Esophagus squamous epithelium (tissue), 5 donors: ENCODE data around the gene SMIM41. TPM values are rescaled to one million over a fixed set of nuclear protein-coding genes. Genes with fewer than 3 reads are reported as not detected.
"Not testable (repeated sequence)": the region's sequence is repeated elsewhere in the genome, so short reads cannot be mapped to it uniquely, and the experiment has no call there.

Experiments
- DNase-seq: peaks from one replicate; lab custom pipeline; 2025; lab: John Stamatoyannopoulos, UW
- H3K27ac ChIP-seq, 4 donors: fragments of 200-600 bp; sonication (generic); one replicate each; pipeline ENCODE4 v1.5.1; 2016 to 2019; ENCODE audit warnings: mild to moderate bottlenecking in 1 of 4
- H3K27me3 ChIP-seq, 4 donors: fragments of 200-600 bp; sonication (generic); 1 replicate in 3 of 4; 2 replicates in 1 of 4; pipeline versions ENCODE4 v1.5.1 to v1.6.0; 2017 to 2021; ENCODE audit warnings: antibody characterized with exemption in 1 of 4
- H3K36me3 ChIP-seq, 3 donors: fragments of 200-600 bp; sonication (generic); one replicate each; pipeline ENCODE4 v1.5.1; 2016 to 2019
- H3K4me1 ChIP-seq, 3 donors: fragments of 200-600 bp; sonication (generic); one replicate each; pipeline ENCODE4 v1.5.1; 2017 to 2019
- H3K4me3 ChIP-seq, 4 donors: fragments of 200-600 bp; sonication (generic); 1 replicate in 3 of 4; 2 replicates in 1 of 4; pipeline ENCODE4 v1.5.1; 2016 to 2019; ENCODE audit warnings: mild to moderate bottlenecking in 2 of 4, moderate library complexity in 1 of 4
- H3K9me3 ChIP-seq, 3 donors: fragments of 200-600 bp; sonication (generic); one replicate each; pipeline ENCODE4 v1.5.1; 2016 to 2019
- CTCF ChIP-seq, 6 experiments: fragments of 450-650 bp in 4 of 6; fragments of 200-600 bp in 2 of 6; sonication (generic) in 2 of 6; IDR thresholded peaks; one replicate each; pipeline ENCODE4 v1.5.1; 2016 to 2019; ENCODE audit warnings: antibody characterized with exemption in 6 of 6, mild to moderate bottlenecking in 4 of 6, moderate library complexity in 4 of 6
- POLR2A ChIP-seq, 4 donors: fragments of 450-650 bp; IDR thresholded peaks; one replicate each; pipeline ENCODE4 v1.6.1; 2017; ENCODE audit warnings: antibody characterized with exemption in 4 of 4, mild to moderate bottlenecking in 4 of 4, moderate library complexity in 3 of 4
- WGBS, 2 donors: methylation state at CpG; one replicate each; pipeline ENCODE4 v1.1.5; 2018; 5-methylcytosine and 5-hydroxymethylcytosine counted together
- intact Hi-C: fragments of 100-400 bp; cut with DNase I; formaldehyde crosslinking; loops from one replicate; pipeline ENCODE4 v1.15.0; 2022
- total RNA-seq, 4 donors: library from RNA; depleted of rRNA; stranded (reverse); fragments of >200 nt; gene quantifications; one replicate each; pipeline ENCODE4 v1.1.0, GENCODE V29; 2016
- donor health status: DM: yes; HTN: yes; CAD: no.

The SMIM41 gene
- total RNA-seq, 4 donors from 2014 or later, result 0.50 to 5.7 (median 1.8) TPM; not detected in 1

- H3K9me3 ChIP-seq, result no peaks in the 10 kb centered on the region
- no peak for DNase-seq
- H3K4me3 ChIP-seq, result no peak overlapping the region
- H3K36me3 ChIP-seq, result no peaks in the 10 kb centered on the region
- 79 to 81% methylated on average over 11 of the region's 21 CpGs for WGBS, 2 donors
- H3K4me1 ChIP-seq, result no peaks in the 10 kb centered on the region
- peaks cover 0 to 46% (median 0%) of the 10 kb centered on the region in 4 donors for H3K27me3 ChIP-seq
- intact Hi-C loops, result no loop called here
- H3K27ac ChIP-seq, result no peak overlapping the region
- no peak for TF ChIP-seq POLR2A (IDR thresholded peaks at IDR 0.05)
- no peak for TF ChIP-seq CTCF (IDR thresholded peaks at IDR 0.05)
Measured at GRCh38 chr12:52097045-52097666, 17.7 kb downstream of the SMIM41 start.

DNA sequence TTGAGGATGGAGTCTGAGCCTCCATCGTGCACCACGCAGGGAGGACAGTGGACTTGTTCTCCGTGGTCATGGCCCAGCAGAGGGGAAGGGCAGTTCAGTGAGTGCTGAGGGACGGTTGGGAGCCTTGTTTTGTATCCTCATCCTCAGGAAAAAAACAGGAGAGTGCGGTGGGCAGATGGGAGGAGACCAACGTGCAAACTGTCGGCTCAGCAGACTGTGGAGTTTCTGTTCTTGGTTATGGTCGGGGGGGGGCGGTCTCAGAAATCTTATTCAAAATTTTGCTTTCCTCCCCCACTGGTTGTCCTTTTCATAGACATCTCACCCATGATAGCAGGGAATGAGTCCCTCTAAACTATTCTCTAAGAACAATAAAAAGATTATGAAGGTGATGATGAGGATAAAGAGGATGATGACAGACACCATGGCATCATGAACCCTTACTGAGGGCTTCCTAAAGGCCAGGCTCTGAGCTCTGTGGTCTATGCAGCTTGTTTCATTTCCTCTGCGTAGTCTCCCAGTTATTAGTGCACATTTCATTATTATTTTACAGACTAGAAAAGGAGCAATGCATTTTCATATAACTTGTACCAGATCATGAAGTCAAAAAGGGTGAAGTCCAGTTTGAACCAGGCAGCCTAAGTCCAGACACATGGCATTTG is 25.1 kb downstream of the SMIM41 start:
- 67 to 78% methylated on average over 5 to 10 of the region's 10 CpGs for WGBS, 2 donors
- H3K4me1 ChIP-seq, H3K36me3 ChIP-seq, H3K27ac ChIP-seq, DNase-seq, H3K4me3 ChIP-seq, H3K9me3 ChIP-seq, intact Hi-C loops: not testable (repeated sequence)
- peaks cover 0 to 33% (median 0%) of the 10 kb centered on the region in 4 donors for H3K27me3 ChIP-seq

DNA sequence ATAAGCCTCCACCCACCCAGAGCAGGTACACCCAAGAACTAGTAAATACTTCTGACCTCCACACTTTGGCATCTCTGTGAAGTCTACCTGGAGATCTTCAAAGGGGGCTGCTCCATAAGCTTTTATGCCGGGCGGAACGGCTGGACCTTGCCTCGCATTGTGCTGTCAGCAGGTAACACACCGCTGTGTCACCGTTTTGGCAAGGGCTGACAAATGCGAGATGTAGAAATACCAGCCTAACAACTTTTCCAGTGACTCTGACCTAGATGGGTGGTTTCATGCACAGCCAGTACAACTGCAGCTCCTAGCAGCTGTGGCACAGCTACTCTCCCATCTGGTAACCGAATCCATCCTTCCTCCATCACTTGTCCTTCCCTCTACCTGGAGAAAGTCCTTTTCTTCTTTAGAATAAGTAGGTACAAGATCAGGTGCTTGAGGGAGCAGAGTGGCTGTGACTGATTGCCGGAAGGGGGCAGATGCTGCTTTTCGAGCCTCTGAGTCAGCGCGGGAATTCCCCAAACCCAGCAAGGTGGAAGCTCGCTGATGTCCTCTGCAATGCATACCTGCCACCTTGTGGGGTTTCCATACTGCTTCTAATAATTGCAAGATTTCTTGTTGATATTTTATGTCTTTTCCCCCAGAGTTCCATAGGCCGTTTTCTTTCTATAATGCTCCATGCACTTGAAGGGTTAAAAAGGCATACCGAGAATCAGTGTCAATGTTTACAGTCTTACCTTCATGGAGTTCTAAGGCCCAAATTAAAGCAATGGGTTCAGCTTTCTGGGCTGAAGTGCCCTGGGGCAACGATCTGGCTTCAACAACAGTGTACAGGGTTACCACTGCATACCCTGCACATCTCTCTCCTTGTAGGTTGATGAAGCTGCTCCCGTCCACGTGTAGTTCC is 37.0 kb downstream of the SMIM41 start:
- H3K4me3 ChIP-seq, H3K9me3 ChIP-seq, H3K36me3 ChIP-seq, DNase-seq, intact Hi-C loops: not testable (repeated sequence)
- 23 to 24% methylated on average over 14 to 16 of the region's 18 CpGs for WGBS, 2 donors
- Histone ChIP-seq H3K27me3 (peaks cover 0 to 35% (median 0%) of the 10 kb centered on the region in 4 donors), H3K27ac (peak overlapping the region in 3 of 4 donors; percentile 27 to 62 (median 58)), H3K4me1 (peaks cover 3 to 57% (median 20%) of the 10 kb centered on the region in 3 donors)
- peak in 4 of 6 experiments; percentile 31 to 62 (median 48) for TF ChIP-seq CTCF (IDR thresholded peaks at IDR 0.05)

GRCh38 chr12:52117806-52118475 is 38.4 kb downstream of the SMIM41 start:
- H3K9me3 ChIP-seq, H3K36me3 ChIP-seq, H3K27ac ChIP-seq, DNase-seq, intact Hi-C loops, H3K4me3 ChIP-seq: not testable (repeated sequence)
- WGBS, 2 donors, result 44 to 59% methylated on average over 10 to 14 of the region's 20 CpGs
- Histone ChIP-seq H3K4me1 (peaks cover 3 to 63% (median 20%) of the 10 kb centered on the region in 3 donors), H3K27me3 (peaks cover 0 to 45% (median 0%) of the 10 kb centered on the region in 4 donors)

DNA sequence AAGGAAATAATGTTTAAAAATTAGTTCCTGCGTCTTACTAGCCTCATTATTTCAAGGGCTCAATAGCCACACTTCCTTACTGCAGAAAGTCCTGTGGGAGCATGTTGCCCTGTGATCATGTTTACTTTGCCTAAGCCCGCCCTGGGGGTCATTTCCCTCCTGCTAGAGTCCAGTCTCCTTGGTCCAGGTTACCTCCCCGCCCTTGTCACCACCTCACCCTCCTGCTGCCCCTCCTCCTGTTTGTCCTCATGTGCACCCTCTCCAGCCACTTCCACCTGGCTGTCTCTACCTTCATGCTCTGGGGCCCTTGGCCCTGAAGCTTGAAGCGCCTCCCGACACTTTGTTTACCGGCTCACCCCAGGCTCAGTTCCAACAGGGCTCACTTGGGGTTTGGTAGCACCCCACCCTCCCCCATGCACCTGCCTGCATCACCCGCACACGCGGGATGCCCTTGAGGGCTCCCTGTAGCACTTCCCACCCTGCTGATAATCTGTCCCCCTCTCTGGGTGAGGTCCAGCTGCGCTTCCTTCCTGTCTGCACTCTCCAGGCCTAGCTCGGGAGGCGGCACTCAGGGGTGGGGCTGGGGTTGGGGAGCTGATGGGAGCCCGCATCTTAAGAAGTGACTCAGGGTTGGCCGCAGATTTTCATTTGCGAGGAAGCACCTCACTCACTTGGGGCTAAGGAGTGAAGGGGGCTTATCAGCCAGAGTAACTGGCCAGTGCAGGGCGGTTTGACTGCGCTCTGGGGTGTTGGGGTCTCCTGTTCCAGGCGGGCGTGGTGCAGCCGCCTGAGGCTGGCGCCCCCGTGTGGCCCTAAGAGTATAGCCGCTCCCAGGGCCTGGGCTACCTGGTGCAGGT is 40.1 kb downstream of the SMIM41 start:
- 16 to 37% methylated on average over 8 to 9 of the region's 23 CpGs for WGBS, 2 donors
- intact Hi-C loops, result no loop called here
- peak overlapping the region in 1 of 4 donors; percentile 38 for H3K27ac ChIP-seq

More for the DNA sequence above, 40.1 kb downstream of the SMIM41 start:
- no peak for DNase-seq
- H3K4me3 ChIP-seq, result no peak overlapping the region
- peaks cover 0 to 49% (median 0%) of the 10 kb centered on the region in 4 donors for H3K27me3 ChIP-seq
- TF ChIP-seq CTCF (IDR thresholded peaks at IDR 0.05), result peak; percentile 37 to 73 (median 53)
- no peak for TF ChIP-seq POLR2A (IDR thresholded peaks at IDR 0.05)
- no peaks in the 10 kb centered on the region for H3K36me3 ChIP-seq
- no peaks in the 10 kb centered on the region for H3K9me3 ChIP-seq
- peaks cover 3 to 63% (median 20%) of the 10 kb centered on the region in 3 donors for H3K4me1 ChIP-seq
